PC-3 (cell line): ENCODE results near the gene SLC1A7.

Experiments used
- EZH2 ChIP-seq: fragments of 300-600 bp; sonication (generic); IDR thresholded peaks from one replicate; pipeline ENCODE4 v1.6.1; 2017; ENCODE audit warnings: antibody characterized with exemption, mild to moderate bottlenecking, low read length; ENCODE audit not compliant: unreplicated experiment
- TF ChIP-seq, protein P1 (sequence below): fragments of 300-600 bp; sonication (generic); conservative IDR thresholded peaks from 2 replicates; pipeline ENCODE4 v1.5.1; 2017; ENCODE audit warnings: antibody characterized with exemption, low read depth, mild to moderate bottlenecking, low read length

DNA sequence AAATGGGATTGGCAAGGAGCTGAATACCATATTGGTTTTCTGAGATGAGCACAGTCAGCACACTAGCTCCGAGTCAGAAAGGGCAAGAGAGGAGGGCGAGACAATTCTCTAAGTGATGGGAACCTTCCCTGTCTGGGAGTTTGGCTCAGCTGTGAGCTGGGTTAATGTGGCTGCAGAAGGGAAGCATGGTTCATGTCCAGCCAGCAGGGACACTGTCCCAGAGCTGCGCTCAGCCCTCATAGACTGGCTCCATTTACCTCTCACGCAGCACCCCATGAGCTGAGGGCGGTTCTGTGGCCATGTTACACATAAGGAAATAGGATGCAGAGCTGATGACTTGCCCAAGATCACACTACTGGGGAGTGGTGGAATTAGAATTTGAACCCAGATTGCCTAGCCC, 38.5 kb upstream of the SLC1A7 start:
- TF ChIP-seq, protein P1, sequence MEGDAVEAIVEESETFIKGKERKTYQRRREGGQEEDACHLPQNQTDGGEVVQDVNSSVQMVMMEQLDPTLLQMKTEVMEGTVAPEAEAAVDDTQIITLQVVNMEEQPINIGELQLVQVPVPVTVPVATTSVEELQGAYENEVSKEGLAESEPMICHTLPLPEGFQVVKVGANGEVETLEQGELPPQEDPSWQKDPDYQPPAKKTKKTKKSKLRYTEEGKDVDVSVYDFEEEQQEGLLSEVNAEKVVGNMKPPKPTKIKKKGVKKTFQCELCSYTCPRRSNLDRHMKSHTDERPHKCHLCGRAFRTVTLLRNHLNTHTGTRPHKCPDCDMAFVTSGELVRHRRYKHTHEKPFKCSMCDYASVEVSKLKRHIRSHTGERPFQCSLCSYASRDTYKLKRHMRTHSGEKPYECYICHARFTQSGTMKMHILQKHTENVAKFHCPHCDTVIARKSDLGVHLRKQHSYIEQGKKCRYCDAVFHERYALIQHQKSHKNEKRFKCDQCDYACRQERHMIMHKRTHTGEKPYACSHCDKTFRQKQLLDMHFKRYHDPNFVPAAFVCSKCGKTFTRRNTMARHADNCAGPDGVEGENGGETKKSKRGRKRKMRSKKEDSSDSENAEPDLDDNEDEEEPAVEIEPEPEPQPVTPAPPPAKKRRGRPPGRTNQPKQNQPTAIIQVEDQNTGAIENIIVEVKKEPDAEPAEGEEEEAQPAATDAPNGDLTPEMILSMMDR, result no peak
- no peak for TF ChIP-seq EZH2
